Measurements from ENCODE around the gene TTLL9.
"Not testable (repeated sequence)": the region's sequence is repeated elsewhere in the genome, so short reads cannot be mapped to it uniquely, and the experiment has no call there.

TTLL9 gene

GRCh38 chr20:31869942-31870725 lies at the start of gene TTLL9, which contains the start of gene DUSP15:
Gene TTLL9 (plus strand): TSS chr20:31870634. CDS start chr20:31871127, 493 bp downstream.
Gene DUSP15 (minus strand): TSS chr20:31870527. CDS start chr20:31870337, 190 bp downstream.
- peak within 1 kb of the TSS; percentile 83 for H3K4me3 Mint-ChIP-seq
- peak within 1 kb of the TSS; percentile 78 for H3K27ac Mint-ChIP-seq
- peak; percentile 46 for ATAC-seq
- H3K4me1 Mint-ChIP-seq = peaks cover 38% of the 10 kb centered on the region
- peaks cover 31% of the 10 kb centered on the region for H3K27me3 Mint-ChIP-seq
- H3K9me3 Mint-ChIP-seq = no peaks in the 10 kb centered on the region
- no peaks in the 10 kb centered on the region for H3K36me3 Mint-ChIP-seq

DNA sequence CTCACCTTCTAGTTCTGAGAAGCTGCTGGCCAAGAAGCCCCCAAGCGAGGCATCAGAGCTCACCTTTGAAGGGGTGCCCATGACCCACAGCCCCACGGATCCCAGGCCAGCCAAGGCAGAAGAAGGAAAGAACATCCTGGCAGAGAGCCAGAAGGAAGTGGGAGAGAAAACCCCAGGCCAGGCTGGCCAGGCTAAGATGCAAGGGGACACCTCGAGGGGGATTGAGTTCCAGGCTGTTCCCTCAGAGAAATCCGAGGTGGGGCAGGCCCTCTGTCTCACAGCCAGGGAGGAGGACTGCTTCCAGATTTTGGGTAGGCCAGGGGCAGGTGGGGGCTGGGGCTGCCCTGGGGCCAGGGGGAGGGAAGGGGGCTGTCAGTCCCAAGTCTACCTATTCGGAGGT lies 49.0 kb upstream of the TTLL9 start:
- Mint-ChIP-seq H3K27ac (no peak overlapping the region), H3K4me3 (no peak overlapping the region), H3K36me3 (no peaks in the 10 kb centered on the region), H3K9me3 (no peaks in the 10 kb centered on the region), H3K27me3 (no peaks in the 10 kb centered on the region), H3K4me1 (no peaks in the 10 kb centered on the region)
- ATAC-seq = no peak

GRCh38 chr20:31822421-31823330 lies 47.8 kb upstream of the TTLL9 start:
- Mint-ChIP-seq H3K4me3 (no peak overlapping the region), H3K36me3 (no peaks in the 10 kb centered on the region), H3K4me1 (no peaks in the 10 kb centered on the region), H3K27me3 (no peaks in the 10 kb centered on the region), H3K27ac (no peak overlapping the region), H3K9me3 (no peaks in the 10 kb centered on the region)
- peak; percentile 84 for ATAC-seq

DNA sequence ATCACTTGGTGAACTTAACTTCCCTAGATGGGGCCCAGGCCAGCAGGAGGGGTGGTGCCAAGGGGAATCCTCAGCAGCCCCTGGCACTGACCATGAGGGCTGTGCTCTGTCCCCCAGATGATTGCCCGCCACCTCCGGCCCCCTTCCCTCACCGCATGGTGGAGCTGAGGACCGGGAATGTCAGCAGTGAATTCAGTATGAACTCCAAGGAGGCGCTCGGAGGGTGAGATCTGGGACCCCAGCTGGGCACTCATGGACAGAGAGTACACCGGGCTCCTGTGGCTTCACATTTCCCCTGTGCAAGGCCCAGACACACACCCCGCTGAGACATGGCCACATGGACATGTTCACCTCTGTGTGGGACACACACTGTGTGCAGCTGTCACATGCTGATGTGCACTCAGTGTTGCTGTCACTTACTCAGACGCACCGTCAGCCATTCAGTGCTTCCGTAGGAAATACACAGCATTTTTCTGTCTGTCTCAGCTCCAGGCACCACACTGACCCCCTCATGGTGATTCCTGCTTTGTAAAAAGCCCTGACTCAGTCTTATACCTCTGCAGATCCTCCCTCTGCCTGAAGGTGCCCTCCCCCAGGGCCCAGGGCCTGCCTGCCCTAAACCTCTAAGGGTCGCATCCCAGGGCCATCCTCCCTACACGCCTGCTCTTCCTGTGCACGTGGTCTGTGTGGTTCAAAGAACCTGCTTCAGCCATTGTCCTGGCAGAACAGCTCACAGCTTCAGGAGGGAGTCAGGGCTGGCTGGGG lies 46.9 kb upstream of the TTLL9 start:
- H3K4me3 Mint-ChIP-seq = no peak overlapping the region
- no peak for ATAC-seq
- no peaks in the 10 kb centered on the region for H3K9me3 Mint-ChIP-seq
- no peaks in the 10 kb centered on the region for H3K27me3 Mint-ChIP-seq
- H3K27ac Mint-ChIP-seq = no peak overlapping the region
- H3K36me3 Mint-ChIP-seq = no peaks in the 10 kb centered on the region
- no peaks in the 10 kb centered on the region for H3K4me1 Mint-ChIP-seq

DNA sequence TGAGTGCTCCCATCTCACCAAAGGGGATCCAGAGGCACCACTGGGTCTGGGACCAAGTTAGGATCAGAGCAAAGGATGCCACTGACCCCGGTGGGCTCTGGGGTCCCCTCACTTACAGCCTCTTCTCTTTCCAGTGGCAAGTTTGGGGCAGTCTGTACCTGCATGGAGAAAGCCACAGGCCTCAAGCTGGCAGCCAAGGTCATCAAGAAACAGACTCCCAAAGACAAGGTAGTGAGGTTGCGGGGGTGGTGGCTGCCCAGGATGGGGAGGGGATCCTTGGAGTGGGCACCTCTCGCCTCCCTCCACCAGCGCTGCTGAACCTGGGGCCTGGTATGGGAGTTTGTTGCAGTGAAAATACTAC lies 46.3 kb upstream of the TTLL9 start:
- no peaks in the 10 kb centered on the region for H3K4me1 Mint-ChIP-seq
- no peak overlapping the region for H3K27ac Mint-ChIP-seq
- no peaks in the 10 kb centered on the region for H3K27me3 Mint-ChIP-seq
- H3K36me3 Mint-ChIP-seq = no peaks in the 10 kb centered on the region
- no peak overlapping the region for H3K4me3 Mint-ChIP-seq
- no peak for ATAC-seq
- H3K9me3 Mint-ChIP-seq = no peaks in the 10 kb centered on the region

DNA sequence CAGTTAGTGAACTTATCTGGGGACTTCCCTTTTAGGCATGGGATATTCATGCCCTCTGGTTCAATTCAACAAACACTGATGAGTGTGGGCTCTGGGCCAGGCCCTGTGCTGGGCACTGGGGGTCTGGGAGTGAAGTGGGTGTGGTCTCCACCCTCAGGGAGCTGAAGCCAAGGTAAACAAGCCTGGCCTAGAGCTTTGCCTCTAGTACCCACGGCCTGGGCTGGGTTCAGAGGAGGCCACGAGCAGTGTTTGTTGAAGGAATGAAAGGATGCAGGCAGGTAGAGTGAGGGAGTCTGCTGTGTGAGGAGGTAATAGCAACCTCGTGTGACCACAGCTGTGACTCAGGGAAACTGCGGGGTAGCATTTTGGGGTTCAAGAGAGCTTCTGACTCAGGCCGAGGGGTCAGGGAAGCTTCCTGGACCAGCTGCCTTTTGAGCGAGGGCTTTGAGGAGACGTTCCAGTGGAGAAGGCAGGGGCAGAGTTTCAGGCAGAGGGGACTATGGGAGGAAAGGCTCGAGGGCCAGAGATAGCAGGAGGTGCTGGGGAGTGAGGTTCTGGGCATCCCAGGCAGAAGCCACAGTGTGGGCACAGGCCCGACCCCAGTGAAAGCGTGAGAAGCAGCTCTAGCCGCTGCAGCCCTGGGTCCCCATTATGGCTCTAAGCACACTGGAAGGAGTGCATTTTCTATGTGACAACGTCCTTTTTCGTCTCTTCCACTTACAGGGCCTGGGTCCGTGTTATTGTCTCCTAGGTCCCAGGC lies 45.7 kb upstream of the TTLL9 start:
- H3K4me3 Mint-ChIP-seq = no peak overlapping the region
- H3K27ac Mint-ChIP-seq = no peak overlapping the region

GRCh38 chr20:31826074-31826473 lies 44.4 kb upstream of the TTLL9 start:
- no peak overlapping the region for H3K4me3 Mint-ChIP-seq
- no peaks in the 10 kb centered on the region for H3K36me3 Mint-ChIP-seq
- ATAC-seq = no peak
- H3K27me3 Mint-ChIP-seq = no peaks in the 10 kb centered on the region
- peaks cover 7% of the 10 kb centered on the region for H3K4me1 Mint-ChIP-seq
- H3K27ac Mint-ChIP-seq = no peak overlapping the region
- H3K9me3 Mint-ChIP-seq = no peaks in the 10 kb centered on the region

More for the DNA sequence above, 45.7 kb upstream of the TTLL9 start:
- Mint-ChIP-seq H3K9me3 (no peaks in the 10 kb centered on the region), H3K27me3 (no peaks in the 10 kb centered on the region), H3K36me3 (no peaks in the 10 kb centered on the region), H3K4me1 (peaks cover under 1% of the 10 kb centered on the region)
- ATAC-seq = no peak

DNA sequence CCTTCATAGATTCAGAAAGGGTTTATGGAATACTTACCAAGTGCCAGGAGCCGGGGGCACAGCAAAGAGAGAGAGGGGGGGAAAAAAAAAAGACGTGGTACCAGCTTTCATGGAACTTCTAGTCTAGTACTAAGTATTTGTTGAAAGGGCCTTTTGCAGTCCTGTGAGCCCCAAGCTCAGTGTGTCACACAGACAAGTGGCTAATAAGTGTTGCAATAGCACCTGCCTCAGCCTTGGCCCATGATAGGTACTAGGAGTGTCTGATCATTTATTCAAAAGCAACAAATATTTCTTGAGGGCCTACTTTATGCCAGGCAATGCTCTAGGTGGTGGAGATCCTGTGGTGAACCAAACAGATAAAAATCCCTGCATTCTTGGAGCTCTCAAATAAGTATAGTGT lies 43.4 kb upstream of the TTLL9 start:
- Mint-ChIP-seq H3K27ac (no peak overlapping the region), H3K4me3 (no peak overlapping the region), H3K27me3 (no peaks in the 10 kb centered on the region), H3K36me3 (no peaks in the 10 kb centered on the region), H3K4me1 (peaks cover 7% of the 10 kb centered on the region), H3K9me3 (no peaks in the 10 kb centered on the region)
- no peak for ATAC-seq

- not testable (repeated sequence) for H3K27me3 Mint-ChIP-seq, H3K4me1 Mint-ChIP-seq, H3K36me3 Mint-ChIP-seq, ATAC-seq, H3K9me3 Mint-ChIP-seq, H3K27ac Mint-ChIP-seq, H3K4me3 Mint-ChIP-seq
Measured at GRCh38 chr20:31828016-31828415, 42.4 kb upstream of the TTLL9 start.

DNA sequence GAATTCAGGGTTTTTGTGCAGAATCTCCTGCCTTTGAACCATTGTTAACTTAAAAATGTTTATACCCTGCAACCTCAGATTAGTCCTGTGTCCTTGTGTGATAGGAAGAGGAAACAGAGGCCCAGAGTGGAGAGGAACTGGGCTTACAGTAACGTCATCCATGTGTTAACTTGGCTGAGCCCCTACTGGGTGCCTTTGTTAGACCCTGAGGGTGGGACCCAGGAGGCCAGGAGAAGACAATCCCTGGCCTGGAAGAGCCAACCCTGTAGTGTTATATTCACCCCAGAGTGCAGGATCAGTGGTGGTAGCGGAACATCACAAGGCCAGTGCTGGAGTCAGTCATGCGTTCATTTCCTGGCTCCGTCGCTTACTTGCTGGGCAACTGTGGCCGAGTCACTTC lies 40.7 kb upstream of the TTLL9 start:
- H3K27ac Mint-ChIP-seq = no peak overlapping the region
- H3K9me3 Mint-ChIP-seq = no peaks in the 10 kb centered on the region
- peaks cover 9% of the 10 kb centered on the region for H3K27me3 Mint-ChIP-seq
- peaks cover 7% of the 10 kb centered on the region for H3K4me1 Mint-ChIP-seq
- no peaks in the 10 kb centered on the region for H3K36me3 Mint-ChIP-seq
- no peak overlapping the region for H3K4me3 Mint-ChIP-seq
- no peak for ATAC-seq

DNA sequence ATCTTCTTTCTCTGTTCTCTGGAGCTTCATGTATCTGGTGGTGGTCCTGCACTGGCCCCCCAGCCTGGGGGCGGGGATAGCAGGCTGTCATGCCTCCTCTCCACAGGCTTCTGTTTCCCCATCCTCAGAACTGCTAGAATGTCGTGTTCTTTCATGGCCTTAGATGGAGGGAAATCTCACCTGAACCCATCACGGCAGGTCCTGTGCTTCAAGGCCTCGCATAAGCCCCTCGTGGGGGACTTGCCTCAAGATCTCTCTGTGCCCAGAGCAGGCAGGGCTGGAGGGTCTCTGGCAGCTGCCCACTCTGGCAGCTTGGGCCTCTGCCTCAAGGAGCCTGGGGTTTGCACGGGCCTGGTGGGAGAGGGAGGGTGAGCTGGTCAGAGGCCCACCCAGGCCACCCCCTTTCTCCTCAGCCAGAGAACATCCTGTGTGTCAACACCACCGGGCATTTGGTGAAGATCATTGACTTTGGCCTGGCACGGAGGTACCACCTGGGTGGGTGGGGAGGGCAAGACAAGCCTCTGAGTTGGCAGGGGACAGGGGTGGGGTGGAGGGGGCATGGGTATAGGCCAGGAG lies 39.9 kb upstream of the TTLL9 start:
- no peak for ATAC-seq
- Mint-ChIP-seq H3K9me3 (no peaks in the 10 kb centered on the region), H3K4me1 (peaks cover 9% of the 10 kb centered on the region), H3K27me3 (peaks cover 9% of the 10 kb centered on the region), H3K36me3 (no peaks in the 10 kb centered on the region), H3K27ac (no peak overlapping the region), H3K4me3 (no peak overlapping the region)

DNA sequence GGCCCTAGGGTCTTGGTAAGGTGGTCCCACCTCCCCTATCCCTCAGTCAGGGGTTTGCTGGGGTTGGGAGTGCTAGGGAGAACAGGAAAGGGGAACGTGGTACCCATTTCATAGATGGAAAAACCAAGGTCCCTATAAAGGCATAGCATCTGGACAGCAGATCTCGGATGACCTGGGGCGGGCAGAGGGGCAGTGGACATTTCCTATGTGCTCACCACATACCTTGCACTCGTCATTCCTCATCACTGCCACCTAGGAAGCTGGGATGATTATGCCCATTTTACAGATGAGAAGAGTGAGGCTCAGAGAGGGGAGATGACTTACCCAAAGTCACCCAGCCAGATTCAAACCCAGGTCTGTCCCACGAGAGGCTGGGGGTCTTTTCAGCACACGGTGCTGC lies 39.2 kb upstream of the TTLL9 start:
- H3K36me3 Mint-ChIP-seq = no peaks in the 10 kb centered on the region
- H3K4me3 Mint-ChIP-seq = no peak overlapping the region
- no peak overlapping the region for H3K27ac Mint-ChIP-seq
- peaks cover 9% of the 10 kb centered on the region for H3K27me3 Mint-ChIP-seq
- H3K9me3 Mint-ChIP-seq = no peaks in the 10 kb centered on the region
- peaks cover 16% of the 10 kb centered on the region for H3K4me1 Mint-ChIP-seq
- ATAC-seq = no peak

DNA sequence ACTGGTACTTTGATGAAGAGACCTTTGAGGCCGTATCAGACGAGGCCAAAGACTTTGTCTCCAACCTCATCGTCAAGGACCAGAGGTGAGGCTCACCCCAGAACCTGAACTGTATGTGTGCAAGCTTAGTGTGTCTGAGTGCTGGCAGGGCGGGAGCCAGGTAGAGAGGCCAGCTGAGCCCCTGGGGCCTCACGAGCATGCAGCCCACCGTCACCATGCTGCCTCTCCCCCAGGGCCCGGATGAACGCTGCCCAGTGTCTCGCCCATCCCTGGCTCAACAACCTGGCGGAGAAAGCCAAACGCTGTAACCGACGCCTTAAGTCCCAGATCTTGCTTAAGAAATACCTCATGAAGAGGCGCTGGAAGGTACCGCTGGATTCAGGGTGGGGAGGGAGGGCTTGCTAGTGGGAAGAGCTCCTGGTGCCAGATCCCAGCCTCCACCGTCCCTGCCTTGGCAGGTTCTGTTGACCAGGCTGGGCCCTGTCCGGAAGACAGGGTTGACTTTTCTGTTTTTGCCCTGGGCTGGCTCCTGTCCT lies 38.6 kb upstream of the TTLL9 start:
- no peak overlapping the region for H3K27ac Mint-ChIP-seq
- H3K9me3 Mint-ChIP-seq = no peaks in the 10 kb centered on the region
- H3K4me3 Mint-ChIP-seq = no peak overlapping the region
- peaks cover 20% of the 10 kb centered on the region for H3K4me1 Mint-ChIP-seq
- H3K27me3 Mint-ChIP-seq = peaks cover 9% of the 10 kb centered on the region
- H3K36me3 Mint-ChIP-seq = no peaks in the 10 kb centered on the region
- no peak for ATAC-seq
